Activated naive CD8-positive, alpha-beta T cell treated with anti-CD3 and anti-CD28 coated beads, Interleukin-2, amount 10 ng/mL, durations not matched to agents 7 days and 5 days (primary cell): ENCODE results near the gene BMPER. TPM values are rescaled to one million over a fixed set of nuclear protein-coding genes. Genes with fewer than 3 reads are reported as not detected.

Experiments used
- ATAC-seq: fragments of 150-1000 bp; cut with Tn5 transposase; one replicate; pipeline ENCODE4 v1.10.0; 2021; ENCODE audit warnings: low read depth, moderate library complexity
- POLR2A ChIA-PET: fragments of 350-600 bp; sonication (Branson Sonifier 250); formaldehyde crosslinking; loops from one replicate; lab custom pipeline; 2021; ENCODE audit warnings: antibody characterized with exemption; lab: Charles Lee
- DNase-seq: peaks from one replicate; pipeline ENCODE4 v3.0.0; 2021
- H3K27ac Mint-ChIP-seq: one replicate; pipeline ENCODE4 v1.8.0; 2022; ENCODE audit warnings: mild to moderate bottlenecking, mixed read lengths
- H3K27me3 Mint-ChIP-seq: one replicate; pipeline ENCODE4 v1.8.0; 2022; ENCODE audit warnings: mild to moderate bottlenecking, moderate library complexity, mixed read lengths
- H3K36me3 Mint-ChIP-seq: one replicate; pipeline ENCODE4 v1.8.0; 2021; ENCODE audit warnings: mild to moderate bottlenecking, mixed read lengths
- H3K4me1 Mint-ChIP-seq: one replicate; pipeline ENCODE4 v1.8.0; 2021; ENCODE audit warnings: mixed read lengths
- H3K4me3 Mint-ChIP-seq: one replicate; pipeline ENCODE4 v1.8.0; 2022; ENCODE audit warnings: mild to moderate bottlenecking, moderate library complexity, mixed read lengths
- H3K9me3 Mint-ChIP-seq: one replicate; pipeline ENCODE4 v1.8.0; 2021; ENCODE audit warnings: mixed read lengths
- total RNA-seq, 2 experiments: library from RNA; stranded (reverse); gene quantifications; one replicate each; pipeline ENCODE4 v1.2.3, GENCODE V29; 2021

The BMPER gene
- total RNA-seq, 2 experiments from 2014 or later: not detected

DNA sequence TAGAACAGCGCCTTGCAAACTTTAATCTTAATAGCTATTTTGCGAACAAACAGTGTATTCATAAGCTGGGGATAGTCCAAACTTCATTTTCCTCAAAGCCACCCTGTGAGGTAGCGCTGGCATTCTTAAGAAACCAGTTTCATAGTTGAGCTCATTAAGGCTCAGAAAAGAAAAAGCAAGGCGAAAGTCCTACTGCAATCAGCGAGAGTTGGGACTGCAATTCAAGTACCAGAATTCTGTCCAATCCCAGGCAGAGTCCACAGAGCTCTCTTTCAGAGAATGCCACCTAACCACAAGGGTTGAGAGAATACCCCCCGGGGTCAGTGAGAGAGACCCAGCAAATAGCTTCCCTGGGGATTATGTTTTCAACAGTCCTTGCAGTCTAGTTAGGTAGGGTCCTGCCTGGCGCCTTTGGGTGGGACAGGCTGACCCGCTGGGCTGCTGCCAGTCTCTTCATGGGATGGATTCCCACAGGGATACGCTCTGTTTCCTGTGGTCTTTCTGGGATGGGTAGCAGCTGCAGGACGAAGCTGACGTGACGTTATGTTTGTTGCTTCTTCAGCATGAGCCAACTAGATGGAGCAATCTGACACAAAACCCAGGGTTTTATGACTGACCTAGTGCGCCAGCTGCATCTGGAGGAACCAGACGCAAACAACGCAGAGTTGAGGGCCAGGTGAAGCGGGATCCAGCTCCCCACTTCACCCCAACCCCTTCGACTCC lies 16.0 kb downstream of the BMPER start:
- Mint-ChIP-seq H3K4me3 (no peak overlapping the region), H3K36me3 (no peaks in the 10 kb centered on the region), H3K4me1 (no peaks in the 10 kb centered on the region), H3K27me3 (peaks cover 7% of the 10 kb centered on the region), H3K9me3 (no peaks in the 10 kb centered on the region), H3K27ac (no peak overlapping the region)
- ATAC-seq (no peak), DNase-seq (no peak)
- POLR2A ChIA-PET: no interaction called here

DNA sequence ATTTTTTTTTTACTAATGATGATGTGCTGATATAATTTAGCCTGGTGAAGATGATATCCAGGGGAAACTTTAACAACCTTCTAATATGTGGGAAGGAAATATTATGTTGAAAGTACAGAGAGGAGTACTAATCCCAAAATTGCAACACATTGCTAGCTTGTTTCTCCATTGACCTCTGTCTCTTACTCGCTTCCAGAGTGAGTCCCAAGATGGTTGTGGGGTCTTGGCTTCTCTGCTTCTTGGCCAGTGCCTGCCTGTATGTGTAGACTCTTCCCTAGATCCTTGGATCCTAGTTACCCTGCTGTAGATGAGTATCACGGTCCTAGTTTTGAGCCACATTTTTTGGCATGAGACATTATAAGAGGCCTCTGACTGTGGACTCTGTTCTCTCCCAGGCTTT lies 17.5 kb downstream of the BMPER start:
- Mint-ChIP-seq H3K4me3 (no peak overlapping the region), H3K9me3 (no peaks in the 10 kb centered on the region), H3K4me1 (no peaks in the 10 kb centered on the region), H3K27me3 (peaks cover 3% of the 10 kb centered on the region), H3K36me3 (no peaks in the 10 kb centered on the region), H3K27ac (no peak overlapping the region)
- ATAC-seq: no peak
- DNase-seq: no peak
- POLR2A ChIA-PET: no interaction called here

DNA sequence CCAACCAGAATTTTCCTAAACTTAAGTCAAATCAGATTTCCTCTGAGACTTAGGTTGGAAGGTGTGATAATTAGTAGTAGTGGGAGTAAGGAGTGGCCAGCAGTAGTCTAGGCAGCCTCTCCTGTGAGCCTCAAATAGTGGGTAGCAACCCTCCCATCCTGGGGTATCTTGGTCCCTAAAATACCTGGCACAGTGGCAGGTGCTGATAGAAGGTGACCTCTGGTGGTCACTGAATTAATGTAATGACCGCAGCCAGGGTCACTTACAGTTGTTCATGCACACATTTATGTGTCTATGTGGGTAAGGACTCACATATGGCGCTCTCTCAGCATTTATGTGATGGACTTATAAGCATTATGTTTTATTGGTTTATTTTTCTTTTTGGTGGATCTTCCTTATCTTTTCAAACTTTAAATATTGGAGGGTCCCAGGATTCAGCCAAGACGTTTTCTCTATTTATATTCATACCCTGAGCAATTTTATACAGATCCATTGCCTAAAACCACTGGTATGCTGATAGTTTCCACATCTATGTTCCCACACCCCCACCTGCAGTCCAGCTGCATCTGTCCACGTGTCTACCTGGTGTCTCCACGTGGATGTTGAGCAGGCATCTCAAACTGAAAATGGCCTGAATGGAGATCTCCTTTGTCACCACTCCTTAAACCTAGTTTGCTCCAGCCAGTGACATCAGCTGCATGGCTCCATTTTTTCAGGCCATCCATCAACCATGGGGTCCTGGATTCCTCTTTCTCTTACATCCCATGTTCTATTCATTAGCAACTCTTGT lies 18.3 kb downstream of the BMPER start:
- DNase-seq (no peak), ATAC-seq (no peak)
- POLR2A ChIA-PET: no interaction called here
- peaks cover 3% of the 10 kb centered on the region for H3K27me3 Mint-ChIP-seq
- no peaks in the 10 kb centered on the region for H3K4me1 Mint-ChIP-seq
- H3K9me3 Mint-ChIP-seq: no peaks in the 10 kb centered on the region
- no peak overlapping the region for H3K27ac Mint-ChIP-seq
- no peak overlapping the region for H3K4me3 Mint-ChIP-seq
- no peaks in the 10 kb centered on the region for H3K36me3 Mint-ChIP-seq

DNA sequence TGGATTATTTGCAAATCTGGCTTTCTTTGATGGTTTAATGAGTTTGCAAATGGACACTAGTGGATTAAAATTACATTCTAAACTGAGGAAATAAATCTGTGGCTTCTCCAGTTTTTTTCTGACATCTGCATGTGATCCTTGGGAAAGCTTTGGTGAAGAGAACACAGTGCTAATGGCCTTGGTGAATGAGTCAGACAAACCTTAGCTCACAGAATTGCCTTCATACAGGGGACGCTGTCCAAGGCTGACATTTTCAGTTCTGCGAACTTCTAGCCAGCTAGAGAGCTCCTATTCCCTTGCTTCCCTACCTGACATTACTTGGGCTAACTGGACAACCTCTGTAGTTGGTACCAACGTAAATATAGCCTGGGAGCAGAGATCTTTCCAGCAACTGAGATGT lies 21.2 kb downstream of the BMPER start:
- ATAC-seq (no peak), DNase-seq (no peak)
- no peak overlapping the region for H3K4me3 Mint-ChIP-seq
- H3K9me3 Mint-ChIP-seq: no peaks in the 10 kb centered on the region
- H3K27me3 Mint-ChIP-seq: peaks cover 3% of the 10 kb centered on the region
- H3K4me1 Mint-ChIP-seq: no peaks in the 10 kb centered on the region
- POLR2A ChIA-PET: no interaction called here
- H3K36me3 Mint-ChIP-seq: no peaks in the 10 kb centered on the region
- H3K27ac Mint-ChIP-seq: no peak overlapping the region

DNA sequence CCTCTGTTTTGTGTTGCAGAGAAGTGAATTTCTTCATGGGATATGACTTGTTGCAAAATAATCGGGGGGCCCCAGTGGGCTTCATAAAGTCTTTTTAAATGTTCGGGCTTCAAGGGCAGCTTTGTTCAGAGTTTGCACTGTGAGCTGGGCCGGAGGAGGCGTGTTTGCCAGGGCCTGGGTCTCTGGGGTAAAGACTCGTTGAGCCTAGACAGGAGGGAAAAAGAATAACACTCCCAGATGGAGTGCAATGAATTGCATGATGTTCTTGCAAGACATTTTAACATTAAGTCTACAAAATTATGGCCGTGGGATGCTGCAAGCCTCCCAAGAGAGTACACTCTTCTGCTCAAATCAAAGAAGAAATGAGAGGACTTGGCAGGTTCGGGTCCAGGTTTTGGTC lies 23.6 kb downstream of the BMPER start:
- Mint-ChIP-seq H3K9me3 (no peaks in the 10 kb centered on the region), H3K36me3 (no peaks in the 10 kb centered on the region), H3K27ac (no peak overlapping the region), H3K27me3 (peaks cover 14% of the 10 kb centered on the region), H3K4me1 (no peaks in the 10 kb centered on the region), H3K4me3 (no peak overlapping the region)
- POLR2A ChIA-PET: no interaction called here
- ATAC-seq (no peak), DNase-seq (no peak)

DNA sequence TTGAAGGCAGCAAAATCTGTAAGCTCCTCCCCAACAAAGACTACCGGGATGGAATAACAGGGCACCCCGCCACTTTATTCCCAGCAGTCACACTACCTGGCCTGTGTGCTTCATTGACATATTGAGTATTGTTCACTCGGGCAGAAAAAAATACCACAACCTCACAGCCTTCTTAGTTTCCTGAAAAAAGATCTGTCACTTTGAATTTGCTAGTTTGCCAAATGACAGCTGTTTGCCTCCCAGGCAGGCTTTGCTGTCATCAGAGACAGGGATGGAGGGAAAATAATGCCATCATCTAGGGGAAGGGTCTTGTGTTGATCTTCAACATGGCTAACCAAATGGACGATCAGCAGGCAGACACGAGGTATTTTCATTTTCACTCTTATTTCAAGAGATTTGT lies 26.9 kb downstream of the BMPER start:
- Mint-ChIP-seq H3K9me3 (no peaks in the 10 kb centered on the region), H3K27ac (no peak overlapping the region), H3K36me3 (no peaks in the 10 kb centered on the region), H3K4me3 (no peak overlapping the region), H3K4me1 (no peaks in the 10 kb centered on the region), H3K27me3 (peaks cover 13% of the 10 kb centered on the region)
- DNase-seq: no peak
- no peak for ATAC-seq
- POLR2A ChIA-PET: no interaction called here

DNA sequence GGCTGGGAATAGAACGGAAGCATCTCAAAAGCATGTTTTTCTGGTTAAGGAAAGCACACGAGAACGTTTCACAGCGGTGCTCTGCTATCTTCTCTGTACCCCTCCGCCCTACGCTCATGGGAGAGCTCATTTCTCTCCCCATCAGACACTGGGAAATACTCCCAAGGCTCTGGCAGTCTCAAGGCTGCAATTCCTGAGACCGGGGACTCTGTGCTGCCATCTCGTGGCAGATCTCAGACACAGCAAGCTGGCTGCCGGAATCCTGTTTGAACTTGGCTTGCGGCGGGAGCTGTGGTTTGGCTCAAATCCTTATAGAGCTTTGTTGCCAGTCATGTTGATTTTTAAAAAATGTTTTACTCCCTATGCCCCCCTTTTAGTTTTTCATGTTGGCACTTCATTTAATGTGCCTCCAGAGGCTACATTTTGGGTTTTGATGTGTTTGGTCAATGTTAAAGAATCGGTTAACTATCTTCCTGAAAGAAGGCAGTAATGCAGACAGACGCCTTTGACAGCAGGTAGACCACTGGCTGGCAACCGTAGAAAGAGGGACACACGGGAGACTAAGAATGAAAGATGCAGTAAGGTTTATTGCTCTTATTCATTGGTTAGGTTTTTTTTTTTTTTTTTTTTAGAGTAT lies 27.6 kb downstream of the BMPER start:
- H3K9me3 Mint-ChIP-seq: no peaks in the 10 kb centered on the region
- POLR2A ChIA-PET: interaction anchor here (0.7 kb wide), 1 partner anchor 177 kb away, joined by 4 read pairs; no protein-coding TSS in a partner anchor

DNA sequence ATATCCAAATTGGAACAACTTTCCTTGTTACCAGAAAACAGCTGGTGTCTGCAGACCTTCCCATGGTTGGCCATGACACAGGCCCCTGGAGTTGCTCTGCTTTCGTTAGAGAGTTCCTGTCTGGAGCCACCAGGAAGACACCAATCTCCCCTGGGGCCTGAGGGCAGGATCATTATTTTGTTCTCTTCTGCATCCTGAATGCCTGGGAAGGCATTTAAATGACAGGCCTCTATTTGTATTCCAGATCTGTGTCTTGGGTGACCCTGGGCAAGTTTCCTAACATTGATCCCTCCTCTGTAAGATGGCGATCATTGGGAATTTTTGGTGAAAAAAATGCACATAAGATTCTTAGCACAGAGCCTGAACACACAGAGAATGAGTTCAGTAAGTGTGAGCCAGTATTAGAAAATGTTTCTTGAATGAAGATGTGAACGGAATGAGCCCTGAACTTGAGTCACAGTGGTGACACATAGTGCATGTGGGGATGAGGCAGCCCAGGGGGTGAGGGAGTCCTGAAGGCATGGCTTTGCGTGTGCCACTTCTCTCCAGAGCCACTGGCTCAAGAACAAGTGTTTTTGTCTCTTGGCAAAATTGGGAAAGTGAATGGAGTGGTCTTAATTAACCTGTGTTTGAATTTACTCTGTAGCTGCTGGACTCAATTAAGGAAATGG lies 28.4 kb downstream of the BMPER start:
- POLR2A ChIA-PET: interaction anchor here (0.7 kb wide), 1 partner anchor 178 kb away, joined by 4 read pairs; no protein-coding TSS in a partner anchor
- Mint-ChIP-seq H3K4me1 (no peaks in the 10 kb centered on the region), H3K4me3 (no peak overlapping the region), H3K36me3 (no peaks in the 10 kb centered on the region), H3K9me3 (no peaks in the 10 kb centered on the region), H3K27ac (no peak overlapping the region), H3K27me3 (peaks cover 13% of the 10 kb centered on the region)
- no peak for DNase-seq
- ATAC-seq: no peak

More for the DNA sequence above, 27.6 kb downstream of the BMPER start:
- peak; percentile 65 for DNase-seq
- no peaks in the 10 kb centered on the region for H3K36me3 Mint-ChIP-seq
- ATAC-seq: no peak
- no peak overlapping the region for H3K27ac Mint-ChIP-seq
- peaks cover 13% of the 10 kb centered on the region for H3K27me3 Mint-ChIP-seq
- no peaks in the 10 kb centered on the region for H3K4me1 Mint-ChIP-seq
- H3K4me3 Mint-ChIP-seq: no peak overlapping the region

DNA sequence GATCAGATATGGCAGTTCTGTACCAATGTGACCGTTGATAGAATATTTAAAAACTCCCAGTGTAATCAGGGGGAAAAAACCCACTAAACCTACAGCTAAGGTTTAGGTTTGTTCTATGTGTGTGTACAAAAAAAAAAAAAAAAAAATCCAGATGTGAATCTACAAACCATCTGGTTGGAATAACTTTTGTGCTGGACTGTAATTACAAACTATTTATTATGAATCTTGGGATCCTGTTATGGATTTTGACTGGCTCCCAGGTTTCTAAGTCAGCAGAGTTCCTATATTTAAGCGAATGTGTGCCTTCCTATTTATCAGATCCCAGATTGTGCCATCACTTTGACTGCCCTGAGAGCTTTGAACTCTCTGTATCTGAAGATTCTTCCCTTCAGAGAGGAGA lies 29.1 kb downstream of the BMPER start:
- Mint-ChIP-seq H3K36me3 (no peaks in the 10 kb centered on the region), H3K4me3 (no peak overlapping the region), H3K4me1 (no peaks in the 10 kb centered on the region), H3K27ac (no peak overlapping the region), H3K9me3 (no peaks in the 10 kb centered on the region), H3K27me3 (peaks cover 13% of the 10 kb centered on the region)
- ATAC-seq: no peak
- no peak for DNase-seq
- POLR2A ChIA-PET: no interaction called here

DNA sequence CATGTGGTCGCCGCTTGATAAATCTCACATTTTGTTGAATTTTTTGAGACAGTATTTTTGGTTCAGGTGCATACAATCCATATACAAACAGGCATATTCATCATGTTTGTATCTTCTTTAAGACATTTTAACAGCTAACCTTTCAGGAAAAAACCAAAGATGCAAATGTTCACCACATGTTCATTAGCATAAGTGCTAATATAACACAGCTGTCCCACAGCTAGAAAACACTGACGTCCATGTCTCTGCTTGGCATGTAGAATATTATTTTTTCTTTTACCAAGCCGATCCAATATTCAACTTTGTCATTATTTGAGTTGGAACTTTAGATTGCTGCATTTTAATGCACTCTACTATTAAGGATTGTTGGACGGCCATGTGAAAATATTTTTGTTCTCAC lies 31.2 kb downstream of the BMPER start:
- H3K4me3 Mint-ChIP-seq: no peak overlapping the region
- DNase-seq (no peak), ATAC-seq (no peak)
- H3K4me1 Mint-ChIP-seq: no peaks in the 10 kb centered on the region
- peaks cover 13% of the 10 kb centered on the region for H3K27me3 Mint-ChIP-seq
- no peaks in the 10 kb centered on the region for H3K9me3 Mint-ChIP-seq
- POLR2A ChIA-PET: no interaction called here
- H3K27ac Mint-ChIP-seq: no peak overlapping the region
- no peaks in the 10 kb centered on the region for H3K36me3 Mint-ChIP-seq

DNA sequence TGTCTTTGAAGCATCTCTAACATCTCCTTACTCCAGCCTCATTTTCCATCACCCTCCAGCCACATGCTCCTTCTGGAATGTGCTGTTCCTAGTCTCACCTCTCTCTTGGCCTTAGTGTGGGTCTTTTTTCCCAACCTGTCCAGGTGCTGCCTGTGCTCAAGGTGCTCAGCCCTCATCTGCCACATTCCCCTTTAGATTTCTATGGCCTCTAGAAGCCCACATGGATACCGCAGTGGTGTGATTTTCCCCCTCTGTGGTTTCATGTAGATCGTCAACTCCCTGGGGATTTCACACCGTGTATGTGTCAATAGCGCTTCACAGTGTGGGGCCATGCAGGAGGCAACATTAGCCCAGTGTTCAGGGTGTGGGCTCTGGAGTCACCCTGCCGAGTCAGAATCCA lies 32.5 kb downstream of the BMPER start:
- Mint-ChIP-seq H3K9me3 (no peaks in the 10 kb centered on the region), H3K4me3 (no peak overlapping the region), H3K27ac (no peak overlapping the region), H3K27me3 (peaks cover 11% of the 10 kb centered on the region), H3K36me3 (no peaks in the 10 kb centered on the region), H3K4me1 (no peaks in the 10 kb centered on the region)
- DNase-seq (no peak), ATAC-seq (no peak)
- POLR2A ChIA-PET: no interaction called here

DNA sequence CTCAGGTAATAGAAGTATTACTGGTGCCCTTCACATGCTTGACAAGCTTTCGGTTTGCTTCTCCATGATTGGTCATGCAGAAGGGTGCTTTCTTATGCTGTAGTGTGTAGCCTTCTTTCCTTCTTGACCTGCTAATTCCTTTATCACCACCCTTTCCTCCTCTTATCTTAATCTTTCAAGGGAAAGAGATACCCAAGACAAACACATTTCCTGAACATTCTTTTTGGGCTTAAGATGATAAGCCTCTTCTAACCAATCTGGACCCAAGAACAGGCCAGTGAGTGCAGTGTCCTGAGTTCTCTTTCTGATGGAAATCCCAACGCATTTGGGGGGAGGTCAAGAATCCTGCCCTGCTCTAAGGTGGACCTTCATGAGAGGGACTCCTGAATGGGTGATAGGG lies 33.8 kb downstream of the BMPER start:
- POLR2A ChIA-PET: no interaction called here

DNA sequence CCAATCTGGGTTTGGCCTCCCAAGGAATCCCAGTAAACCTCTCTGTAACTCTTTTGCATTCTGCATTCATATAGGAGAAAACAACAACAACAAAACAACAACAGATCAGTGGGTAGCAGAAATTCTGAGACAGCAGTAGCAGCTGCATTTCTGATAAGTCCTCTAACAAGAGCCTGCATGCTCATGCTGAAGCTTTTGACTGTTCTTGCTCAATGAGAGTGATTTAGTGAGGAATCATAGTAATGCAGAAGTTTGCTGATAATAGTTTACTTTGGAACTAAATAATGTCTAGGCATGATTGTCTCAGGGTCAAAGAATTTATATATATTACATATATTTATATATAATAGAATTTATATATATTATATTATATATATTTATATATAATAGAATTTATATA lies 35.2 kb downstream of the BMPER start:
- no peaks in the 10 kb centered on the region for H3K4me1 Mint-ChIP-seq
- H3K4me3 Mint-ChIP-seq: no peak overlapping the region
- no peaks in the 10 kb centered on the region for H3K9me3 Mint-ChIP-seq
- POLR2A ChIA-PET: no interaction called here
- H3K27me3 Mint-ChIP-seq: no peaks in the 10 kb centered on the region
- ATAC-seq: no peak
- no peaks in the 10 kb centered on the region for H3K36me3 Mint-ChIP-seq
- no peak for DNase-seq
- no peak overlapping the region for H3K27ac Mint-ChIP-seq

More for the DNA sequence above, 33.8 kb downstream of the BMPER start:
- DNase-seq (no peak), ATAC-seq (no peak)
- Mint-ChIP-seq H3K27me3 (peaks cover under 1% of the 10 kb centered on the region), H3K36me3 (no peaks in the 10 kb centered on the region), H3K27ac (no peak overlapping the region), H3K9me3 (no peaks in the 10 kb centered on the region), H3K4me1 (no peaks in the 10 kb centered on the region), H3K4me3 (no peak overlapping the region)
